ENCODE data around the gene PRR27.

PRR27 gene

GRCh38 chr4:70151271-70151670 is 2.8 kb upstream of the PRR27 start:
- H3K27ac ChIP-seq, result no peak overlapping the region
- TF ChIP-seq ZFX (IDR thresholded peaks at IDR 0.05; ENCODE audit: borderline replicate concordance) (no peak), CTCF (IDR thresholded peaks at IDR 0.05) (no peak)

- no peak overlapping the region for H3K27ac ChIP-seq
- TF ChIP-seq ZFX (IDR thresholded peaks at IDR 0.05; ENCODE audit: borderline replicate concordance) (no peak), CTCF (IDR thresholded peaks at IDR 0.05) (no peak)
These were observed 1.9 kb upstream of the PRR27 start for GRCh38 chr4:70152088-70152487.

- no peak overlapping the region for H3K27ac ChIP-seq
- TF ChIP-seq CTCF (IDR thresholded peaks at IDR 0.05), result no peak
- no peak for TF ChIP-seq ZFX (IDR thresholded peaks at IDR 0.05; ENCODE audit: borderline replicate concordance)
These were observed 4.5 kb downstream of the PRR27 start for GRCh38 chr4:70158576-70158975.

GRCh38 chr4:70177090-70177489 is 23.1 kb downstream of the PRR27 start:
- TF ChIP-seq CTCF (IDR thresholded peaks at IDR 0.05), result no peak
- no peak overlapping the region for H3K27ac ChIP-seq

- H3K27ac ChIP-seq, result no peak overlapping the region
- TF ChIP-seq ZFX (IDR thresholded peaks at IDR 0.05; ENCODE audit: borderline replicate concordance), result no peak
- no peak for TF ChIP-seq CTCF (IDR thresholded peaks at IDR 0.05)
These were observed 24.1 kb downstream of the PRR27 start for GRCh38 chr4:70178075-70178660.

GRCh38 chr4:70179811-70180210 is 25.8 kb downstream of the PRR27 start:
- TF ChIP-seq CTCF (IDR thresholded peaks at IDR 0.05) (no peak), ZFX (IDR thresholded peaks at IDR 0.05; ENCODE audit: borderline replicate concordance) (no peak)
- H3K27ac ChIP-seq, result no peak overlapping the region

GRCh38 chr4:70181864-70182263 is 27.8 kb downstream of the PRR27 start:
- H3K27ac ChIP-seq, result no peak overlapping the region
- no peak for TF ChIP-seq ZFX (IDR thresholded peaks at IDR 0.05; ENCODE audit: borderline replicate concordance)
- no peak for TF ChIP-seq CTCF (IDR thresholded peaks at IDR 0.05)
